GM19395 (cell line): ENCODE measurements around the gene TTC6.

Experiments
- ATAC-seq: cut with Tn5 transposase; IDR thresholded peaks from one replicate; pipeline ENCODE4 v1.9.1; 2021; ENCODE audit warnings: mild to moderate bottlenecking, moderate library complexity; ENCODE audit not compliant: unreplicated experiment

Gene TTC6

DNA sequence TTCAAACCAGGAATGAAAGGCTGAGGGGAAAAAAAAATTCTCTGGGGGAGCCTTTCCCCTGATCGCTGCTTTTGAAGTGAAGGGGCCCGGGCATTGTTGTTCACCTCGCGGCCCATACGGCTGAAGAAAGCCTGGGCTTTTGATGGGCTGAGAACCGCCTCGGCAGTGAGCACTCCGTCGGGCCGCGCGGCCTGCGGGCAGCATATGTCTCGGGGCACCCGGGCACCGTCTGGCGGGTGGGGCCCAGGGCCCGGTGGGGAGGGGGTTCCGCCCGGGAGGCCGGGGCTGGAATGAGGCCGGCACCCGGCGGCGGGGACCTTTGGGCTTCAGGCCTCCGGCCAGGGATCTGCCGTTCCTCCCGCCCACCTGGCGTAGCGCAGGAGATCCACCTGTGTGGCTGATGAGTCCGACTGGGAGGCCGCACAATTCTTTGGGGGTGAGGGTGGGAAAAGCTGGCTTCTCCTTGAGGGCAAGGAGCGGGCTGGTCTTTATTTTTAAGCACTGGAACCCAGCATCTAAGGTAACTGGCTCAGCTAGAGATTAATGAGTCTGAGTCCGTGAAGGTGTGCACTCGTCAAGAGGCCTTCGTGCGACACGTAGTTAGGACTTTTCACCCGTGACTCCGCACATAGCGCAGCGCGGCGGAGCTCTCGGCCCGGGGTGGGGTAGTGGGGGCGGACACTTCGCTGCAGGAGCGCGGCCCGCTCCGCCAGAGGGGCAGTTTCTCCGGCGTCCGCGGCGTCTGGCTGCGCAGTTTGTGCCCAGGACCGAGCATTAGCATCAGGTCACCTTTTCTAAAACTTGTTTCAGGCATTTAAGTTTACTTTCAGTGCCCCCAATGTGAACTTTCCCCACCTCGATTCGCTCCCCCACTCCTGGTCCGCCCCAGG is 11.0 kb upstream of the TTC6 start:
- ATAC-seq, result no peak

DNA sequence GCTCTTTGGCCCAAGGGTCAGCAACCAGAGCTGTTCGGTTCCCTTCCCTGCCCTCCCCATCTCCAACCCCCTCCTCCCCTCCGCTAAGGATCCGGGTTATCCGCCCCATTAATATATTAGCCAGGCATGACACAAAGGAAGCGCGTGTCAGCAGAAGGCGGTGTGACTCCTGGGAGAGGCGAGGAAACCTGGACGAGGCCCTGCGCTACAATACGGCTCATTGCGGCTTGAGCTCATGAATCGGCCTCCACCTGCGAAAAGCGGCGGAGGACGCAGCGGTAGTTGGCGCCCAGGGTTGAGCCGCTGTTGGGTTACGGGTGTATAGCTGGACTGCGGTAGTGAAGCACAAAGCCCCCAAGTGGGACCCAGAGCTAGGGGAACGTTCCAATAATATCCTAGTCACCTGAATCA is 10.3 kb upstream of the TTC6 start:
- no peak for ATAC-seq

DNA sequence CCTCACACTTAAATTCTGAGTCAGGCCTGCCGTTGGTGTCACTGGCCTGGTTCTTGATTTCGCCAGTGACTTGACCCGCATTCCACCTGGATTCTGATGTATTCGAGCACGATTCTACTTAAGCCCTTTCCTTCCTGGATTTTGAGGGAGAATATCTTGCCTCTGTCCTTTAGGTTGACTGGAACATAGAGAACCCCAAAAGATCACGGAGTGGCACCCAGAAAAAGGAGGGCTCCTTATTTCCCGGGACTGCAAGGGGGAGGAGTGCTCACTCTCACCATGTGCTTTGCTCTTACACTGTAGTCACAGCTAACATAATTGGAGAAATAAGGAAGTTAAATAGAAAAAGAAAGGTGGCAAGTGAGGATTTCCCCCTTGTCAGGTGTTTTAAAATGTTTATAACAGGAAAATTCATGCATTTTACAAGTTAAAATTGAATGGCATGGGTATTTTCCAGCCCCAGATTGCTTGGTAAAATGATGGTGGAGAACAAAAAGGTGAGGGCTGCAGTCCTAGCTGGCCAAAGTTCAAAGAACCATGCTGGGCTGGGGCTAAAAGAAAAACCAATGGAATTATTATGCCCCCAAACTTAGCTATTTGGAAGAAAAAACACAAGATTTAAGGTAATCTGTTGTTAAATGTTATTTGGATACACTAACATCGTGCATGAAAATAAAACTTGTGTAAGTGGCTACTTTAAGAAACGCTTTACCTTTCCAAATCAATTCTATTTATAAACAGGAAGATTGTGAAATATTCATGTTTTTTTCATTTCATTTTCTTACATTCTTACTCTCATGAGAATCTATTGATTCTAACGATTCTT is 9.2 kb upstream of the TTC6 start:
- ATAC-seq, result no peak

DNA sequence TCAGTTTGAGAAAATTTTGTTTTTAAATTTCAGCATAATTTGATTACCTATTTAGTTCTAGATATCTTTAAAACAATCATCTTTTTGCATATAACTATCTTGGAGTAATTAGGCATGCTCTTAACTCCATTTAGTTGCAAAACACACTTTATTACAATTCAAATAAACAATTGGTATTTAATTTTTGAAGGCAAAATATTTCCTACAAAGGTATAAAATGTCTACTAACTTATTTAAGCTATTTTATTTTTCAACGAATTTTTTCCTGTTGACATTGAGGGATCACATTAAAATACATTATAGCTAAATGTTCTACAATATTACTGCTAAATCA is 8.7 kb upstream of the TTC6 start:
- ATAC-seq, result no peak

DNA sequence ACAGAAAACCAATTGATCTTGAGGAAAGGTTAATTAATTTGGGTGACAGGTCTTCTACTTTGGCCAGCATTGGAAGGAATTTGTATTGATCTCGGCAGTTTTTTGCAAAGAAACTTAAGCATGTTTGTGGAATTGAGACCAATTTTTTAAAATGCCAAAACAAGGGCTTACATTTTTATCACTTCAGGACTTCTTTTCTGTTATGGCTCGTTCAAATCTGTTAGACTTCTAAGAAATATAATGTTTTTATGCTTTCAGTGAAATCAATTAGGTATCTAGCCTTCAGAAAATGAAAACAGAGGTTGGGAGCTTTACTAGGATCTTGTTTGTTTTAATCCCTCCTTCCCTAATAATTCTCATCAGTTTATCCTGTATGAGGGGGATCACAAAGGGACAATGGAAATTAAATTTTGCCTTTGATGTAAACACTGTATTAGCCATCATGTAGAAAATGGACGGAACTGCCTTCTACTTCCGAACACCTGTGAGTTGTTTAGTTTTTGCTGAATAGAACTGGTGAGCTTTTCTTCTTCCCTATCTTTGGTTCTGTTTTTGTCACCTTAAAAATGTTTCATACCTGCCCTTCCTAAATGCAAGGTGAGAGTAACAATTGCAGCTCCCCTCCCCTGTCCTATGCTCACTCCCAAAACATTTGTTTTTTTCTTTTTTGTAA is 8.2 kb upstream of the TTC6 start:
- no peak for ATAC-seq

DNA sequence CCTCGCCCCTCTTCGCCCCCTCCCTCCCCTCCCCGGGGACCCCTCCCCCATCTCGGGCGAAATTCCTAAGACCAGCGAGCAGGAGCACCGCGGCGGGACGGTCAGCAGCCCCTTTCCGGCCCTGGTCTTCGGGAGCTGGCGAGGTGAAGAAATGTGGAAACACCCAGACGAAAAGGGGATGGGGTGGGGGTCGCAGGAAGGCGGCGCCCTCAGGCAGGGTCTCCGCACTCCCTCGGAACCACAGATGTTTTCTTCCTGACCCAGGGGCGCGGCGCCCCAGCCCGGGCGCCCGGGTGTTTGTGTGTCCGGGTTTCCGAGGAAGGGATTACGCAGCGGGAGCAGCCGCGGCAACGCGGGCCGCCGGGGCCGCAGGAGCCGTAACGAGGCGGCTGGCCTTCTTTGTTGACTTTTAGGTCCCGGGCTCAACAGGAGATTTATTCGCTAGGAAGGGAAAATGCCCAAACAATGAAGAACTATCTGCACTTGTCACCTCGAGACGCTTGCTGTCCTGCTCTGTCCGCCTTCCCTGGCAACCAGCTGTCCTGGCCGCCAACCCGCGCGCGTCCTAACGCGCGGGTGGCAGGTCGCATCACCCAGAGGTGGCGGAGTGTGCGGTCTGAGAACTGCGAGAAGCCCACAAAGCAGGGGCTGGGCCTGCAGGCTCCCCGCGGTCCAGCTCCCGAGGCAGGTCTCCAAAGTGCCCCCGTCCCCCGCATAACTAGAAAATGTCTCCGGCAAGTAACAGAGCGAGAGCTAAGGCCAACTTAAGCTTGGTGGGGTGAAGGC is 7.4 kb upstream of the TTC6 start:
- no peak for ATAC-seq

DNA sequence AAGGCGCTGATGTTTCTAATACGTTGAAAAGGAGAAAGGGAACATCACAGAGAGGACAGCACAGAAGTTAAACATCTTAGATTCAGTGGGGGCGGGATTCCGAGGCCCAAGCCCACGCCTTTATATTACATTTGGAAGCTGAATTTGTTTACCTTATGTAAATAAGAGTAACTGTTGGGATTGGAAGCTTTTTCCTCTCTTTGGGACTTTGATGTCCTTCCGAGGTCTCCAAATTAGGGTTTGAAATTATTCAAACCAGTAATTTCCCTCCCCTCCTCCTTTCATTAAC is 6.8 kb upstream of the TTC6 start:
- ATAC-seq, result no peak

DNA sequence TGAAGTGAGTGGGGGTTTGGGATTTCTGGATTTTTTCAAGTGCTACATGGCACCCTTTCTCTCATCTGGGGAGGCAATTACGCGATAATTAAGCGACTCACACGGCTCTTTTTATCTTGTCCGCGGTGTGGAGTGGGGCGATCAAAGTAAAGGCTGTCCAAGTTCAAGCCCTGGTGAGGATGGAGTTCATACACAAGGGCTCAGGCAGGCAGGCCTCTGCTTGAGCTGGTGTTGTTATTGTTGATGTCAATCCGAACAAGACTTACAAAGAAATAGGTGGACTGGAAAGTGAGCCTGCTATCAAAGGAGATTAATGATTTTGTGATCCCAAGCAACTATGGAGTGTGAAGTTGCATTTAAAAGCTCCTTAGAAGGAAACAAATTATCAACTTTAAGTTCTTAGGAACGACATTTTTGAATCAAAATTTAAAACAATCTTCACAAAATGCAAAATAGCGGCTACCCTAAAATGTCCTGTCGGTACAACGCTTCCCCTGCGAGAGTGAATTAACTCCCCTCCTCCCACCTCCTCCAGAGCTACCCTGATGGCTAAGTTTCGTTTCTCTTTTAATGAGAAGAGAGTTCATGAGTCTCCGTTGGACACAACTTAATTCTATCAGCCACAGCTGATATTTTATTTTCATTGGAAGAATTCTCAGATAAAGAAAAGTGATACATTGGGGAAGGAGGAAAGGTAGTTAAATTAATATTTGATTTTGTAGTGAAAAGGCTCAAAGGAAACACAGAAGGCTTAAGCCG is 6.3 kb upstream of the TTC6 start:
- no peak for ATAC-seq

DNA sequence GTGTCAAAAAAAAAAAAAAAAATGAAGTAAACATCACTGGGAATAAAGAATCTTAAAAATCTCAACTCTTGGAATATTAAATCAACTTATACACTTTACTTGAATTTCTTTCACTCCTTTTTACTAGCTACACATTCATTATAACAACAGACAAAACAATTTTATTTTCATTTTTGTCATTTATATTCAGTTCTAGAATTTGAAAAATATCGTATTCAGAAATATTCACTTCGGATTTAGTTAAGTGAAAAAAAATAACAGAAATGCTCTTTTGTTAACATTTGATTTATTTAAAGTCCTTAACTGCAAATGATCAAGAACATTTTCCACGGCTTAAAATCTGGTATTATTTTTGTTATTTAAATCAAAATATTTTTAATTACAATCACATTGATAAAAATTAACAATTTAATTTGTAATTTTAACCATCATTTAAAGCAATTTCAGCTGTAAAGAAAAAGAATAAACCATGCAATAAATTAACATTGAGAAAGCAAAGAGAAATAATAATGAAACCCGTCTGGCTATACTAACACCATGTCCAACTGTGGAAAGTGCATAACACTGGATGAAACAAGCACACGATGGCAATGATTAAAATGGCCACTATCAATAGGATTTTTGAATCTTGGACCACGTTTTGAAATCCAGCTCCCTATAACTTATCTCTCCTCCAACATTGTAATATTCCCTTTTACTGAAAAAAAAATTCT is 5.6 kb upstream of the TTC6 start:
- ATAC-seq, result no peak

DNA sequence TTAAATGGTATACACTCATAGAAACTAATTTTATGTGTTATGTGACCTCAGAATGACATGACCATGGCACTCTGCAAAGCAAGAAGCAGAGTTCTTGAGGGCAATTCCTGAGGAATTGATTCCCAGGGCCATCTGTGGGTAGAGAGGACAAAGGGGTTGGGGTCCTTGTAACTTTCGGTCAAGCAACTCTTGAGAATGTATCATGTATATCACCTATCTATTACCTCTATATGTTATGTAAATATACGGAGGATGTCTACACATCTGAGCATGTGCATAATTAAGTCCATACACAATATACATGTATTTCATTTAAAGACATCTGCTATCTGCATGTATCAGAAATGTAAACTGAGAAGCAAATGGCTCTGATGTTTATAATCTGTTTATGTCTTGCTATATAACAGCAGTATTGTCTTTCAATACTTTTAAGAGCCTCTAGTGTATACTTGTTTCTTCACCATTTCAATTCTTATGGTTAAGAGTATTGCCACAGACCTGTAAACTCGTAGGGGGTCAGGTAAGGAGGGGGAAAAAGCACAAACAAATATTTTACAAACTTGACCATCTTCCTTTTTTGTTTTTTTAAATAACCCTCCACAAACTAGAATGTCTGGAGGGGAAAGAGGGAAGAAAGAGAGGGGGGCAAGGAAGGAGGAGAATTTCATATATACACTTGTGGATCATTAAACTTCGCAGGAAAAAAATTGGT is 4.8 kb upstream of the TTC6 start:
- no peak for ATAC-seq

DNA sequence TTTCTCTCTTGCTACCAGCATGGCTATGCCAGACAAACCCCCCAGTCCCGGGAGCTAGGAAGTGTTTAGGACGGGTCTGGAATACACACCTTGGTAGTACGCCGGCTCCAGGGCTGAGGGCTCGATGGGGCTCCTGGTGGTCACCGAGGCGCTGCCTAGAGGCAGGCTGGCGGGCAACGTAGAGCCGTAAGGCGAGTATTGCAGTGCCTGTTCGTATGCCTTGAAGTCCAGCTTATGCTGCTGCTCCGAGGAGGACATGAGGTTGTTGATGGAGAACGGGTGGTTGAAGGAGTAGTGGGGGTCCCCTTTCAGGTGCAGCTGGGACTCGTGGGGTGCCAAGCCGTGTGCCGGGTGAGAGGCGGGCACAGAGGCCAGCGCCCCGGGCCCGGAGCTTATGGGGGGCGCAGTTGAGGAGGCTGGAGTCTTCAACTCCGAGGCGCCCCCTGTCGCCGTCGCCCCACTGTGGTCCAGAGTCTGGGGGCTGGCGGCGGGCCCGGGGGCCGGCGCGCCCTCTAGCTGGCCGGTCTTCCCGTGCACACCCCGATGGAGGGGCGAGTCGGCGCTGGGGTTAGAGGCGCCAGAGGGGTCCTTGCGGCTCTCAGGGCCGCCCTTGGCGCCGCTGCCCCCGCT is 4.0 kb upstream of the TTC6 start:
- no peak for ATAC-seq

DNA sequence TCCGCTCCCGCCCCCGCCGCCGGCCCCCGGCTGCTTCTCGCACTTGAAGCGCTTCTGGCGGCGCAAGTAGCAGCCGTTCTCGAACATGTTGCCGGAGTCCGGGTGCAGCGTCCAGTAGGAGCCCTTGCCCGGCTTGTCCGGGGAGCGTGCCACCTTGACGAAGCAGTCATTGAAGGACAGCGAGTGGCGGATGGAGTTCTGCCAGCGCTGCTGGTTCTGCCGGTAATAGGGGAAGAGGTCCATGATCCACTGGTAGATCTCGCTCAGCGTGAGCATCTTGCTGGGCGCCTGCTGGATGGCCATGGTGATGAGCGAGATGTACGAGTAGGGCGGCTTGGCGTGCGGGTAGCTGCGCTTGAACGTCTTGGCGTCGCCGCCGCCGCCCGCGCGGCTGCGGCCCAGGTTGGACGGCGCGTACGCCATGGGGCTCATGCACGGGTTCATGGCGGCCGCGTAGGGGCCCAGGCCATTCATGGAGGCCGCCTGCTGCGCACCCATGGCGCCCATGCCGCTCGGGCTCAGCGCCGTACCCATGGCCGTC is 3.4 kb upstream of the TTC6 start:
- ATAC-seq, result no peak

DNA sequence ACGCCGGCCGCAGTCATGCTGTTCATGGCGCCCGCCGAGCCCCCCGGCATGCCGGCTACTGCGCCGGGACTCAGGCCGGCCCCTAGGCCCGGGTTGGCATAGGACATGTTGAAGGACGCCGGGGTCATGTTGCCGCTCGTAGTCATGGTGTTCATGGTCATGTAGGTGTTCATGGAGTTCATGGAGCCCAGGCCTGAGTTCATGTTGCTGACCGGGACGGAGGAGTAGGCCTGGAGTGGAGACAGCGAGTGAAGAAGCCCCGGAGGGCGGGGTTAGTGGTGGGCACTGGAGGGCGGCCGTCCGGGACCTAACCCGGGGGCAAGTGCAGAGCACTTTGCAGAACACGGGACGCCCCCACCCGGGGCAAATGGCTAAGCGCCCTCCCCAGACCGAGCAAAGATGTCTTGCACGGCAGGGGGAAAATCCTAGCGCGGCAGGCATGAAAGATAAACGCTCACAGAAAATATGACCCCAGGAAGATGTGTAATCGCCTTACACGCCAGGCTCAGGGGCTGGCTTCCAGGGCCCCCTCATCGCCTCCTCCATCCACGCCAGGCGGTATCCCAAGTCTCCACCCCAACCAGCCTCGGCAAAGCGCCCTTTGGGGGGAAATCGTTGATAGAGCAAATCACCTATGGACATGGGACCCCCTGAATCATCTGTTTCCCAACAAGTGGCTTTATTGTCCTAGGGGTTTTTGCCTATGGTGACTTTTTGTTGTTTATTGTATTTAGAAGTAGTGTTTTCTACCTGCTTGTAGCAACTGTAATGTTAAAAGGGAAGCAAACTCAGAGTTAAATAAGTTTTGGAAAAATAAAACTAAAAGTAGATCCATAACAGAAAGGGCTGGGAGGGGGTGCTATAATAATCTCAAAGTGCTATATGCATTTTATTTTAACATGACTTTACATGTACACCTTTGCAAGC is 2.7 kb upstream of the TTC6 start:
- ATAC-seq, result no peak

DNA sequence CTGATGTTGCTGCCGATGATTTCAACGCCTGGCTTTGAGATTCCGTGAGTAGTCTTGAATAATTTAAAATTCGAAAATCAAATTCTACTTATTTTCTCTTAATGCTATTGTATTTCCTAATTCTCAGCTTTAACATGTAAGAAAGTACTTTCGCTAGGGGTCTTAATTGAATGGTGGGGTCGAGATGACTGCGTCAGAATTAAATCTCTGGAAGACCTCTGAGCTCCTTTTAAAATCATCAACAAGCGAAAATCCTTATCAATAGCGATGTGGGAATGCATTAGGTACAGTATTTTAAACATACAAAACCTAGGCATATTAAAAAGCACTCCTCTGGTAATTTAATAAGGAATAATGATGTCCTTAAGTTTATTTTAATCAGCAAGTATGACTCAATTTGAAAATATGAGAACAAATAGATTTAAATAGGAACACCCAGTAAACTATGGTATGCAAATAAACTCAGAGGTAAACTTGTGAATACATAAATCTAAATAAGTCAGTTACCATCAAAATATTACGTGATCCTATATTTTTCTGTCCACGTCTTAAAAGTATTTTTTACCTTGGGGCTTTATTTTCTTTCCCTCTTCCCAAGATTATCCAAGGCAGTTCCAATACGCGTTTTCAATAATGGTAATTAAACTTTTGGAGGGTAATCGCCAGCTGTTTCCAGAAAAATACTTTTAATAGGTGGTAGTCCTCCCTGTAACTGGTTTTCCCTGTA is 1.8 kb upstream of the TTC6 start:
- no peak for ATAC-seq

DNA sequence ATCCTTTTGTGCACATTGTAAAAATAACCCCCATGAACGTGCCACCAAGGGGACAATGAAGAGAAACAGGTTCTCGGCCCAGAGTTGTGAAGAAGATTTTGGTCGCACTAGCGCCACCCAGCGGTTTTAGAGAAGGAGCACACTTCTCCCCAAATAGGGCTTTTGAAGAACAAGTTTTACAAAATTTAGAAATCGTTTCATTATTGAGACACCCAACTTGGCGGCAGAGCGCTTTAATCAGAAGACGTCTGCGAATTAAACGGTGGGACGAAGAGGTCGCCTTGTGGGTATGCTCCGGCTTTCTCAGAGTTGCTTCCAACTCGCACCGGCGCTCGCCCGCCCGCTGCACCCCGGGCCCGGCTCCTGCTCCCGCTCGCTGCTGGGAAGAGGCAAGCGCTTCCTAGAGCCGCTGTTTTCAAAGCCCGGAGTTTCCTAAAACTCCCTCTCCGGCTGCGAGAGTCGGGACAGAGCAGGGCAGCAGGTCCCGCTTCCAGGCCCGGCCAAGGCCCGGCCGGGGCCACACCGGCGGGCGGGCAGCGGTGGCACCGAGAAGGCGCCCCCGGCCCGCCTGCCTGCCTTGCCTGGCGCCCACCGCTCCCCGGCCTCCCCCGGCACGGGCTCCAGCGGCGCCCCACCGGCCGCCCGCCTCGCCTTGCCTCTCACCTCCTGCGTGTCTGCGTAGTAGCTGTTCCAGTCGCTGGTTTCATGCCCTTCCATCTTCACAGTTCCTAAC is 1.0 kb upstream of the TTC6 start:
- no peak for ATAC-seq
